SK-N-SH treated with all-trans-retinoic acid at 6 μM for 48 hours (cell line): ENCODE data around the gene SOD1.

Source experiments
- CSRNP3 ChIP-seq: fragments of 250-450 bp; sonication (Bioruptor Pico); IDR thresholded peaks from 2 replicates; pipeline ENCODE4 v1.5.1; 2021; ENCODE audit warnings: mild to moderate bottlenecking, moderate library complexity
- POU6F1 ChIP-seq: fragments of 250-450 bp; sonication (Bioruptor Pico); IDR thresholded peaks from 2 replicates; pipeline ENCODE4 v1.8.0; 2021; ENCODE audit warnings: low read depth, mild to moderate bottlenecking, moderate library complexity, borderline replicate concordance
- RARB ChIP-seq: fragments of 250-450 bp; sonication (Bioruptor Pico); IDR thresholded peaks from 2 replicates; pipeline ENCODE4 v1.8.0; 2021; ENCODE audit warnings: mild to moderate bottlenecking, moderate library complexity
- SNAI2 ChIP-seq: fragments of 250-450 bp; sonication (Bioruptor Pico); IDR thresholded peaks from 2 replicates; pipeline ENCODE4 v1.5.0; 2020; ENCODE audit warnings: mild to moderate bottlenecking, moderate library complexity
- TCF4 ChIP-seq: fragments of 250-450 bp; sonication (Bioruptor Pico); IDR thresholded peaks from 2 replicates; pipeline ENCODE4 v1.8.0; 2021; ENCODE audit warnings: mild to moderate bottlenecking, moderate library complexity, borderline replicate concordance
- TSHZ2 ChIP-seq: fragments of 250-450 bp; sonication (Bioruptor Pico); IDR thresholded peaks from 2 replicates; pipeline ENCODE4 v1.5.0; 2020; ENCODE audit warnings: mild to moderate bottlenecking, moderate library complexity
- ZC3H10 ChIP-seq: fragments of 250-450 bp; sonication (Bioruptor Pico); IDR thresholded peaks from 2 replicates; pipeline ENCODE4 v1.5.1; 2021; ENCODE audit warnings: mild to moderate bottlenecking, moderate library complexity
- ZFP3 ChIP-seq: fragments of 250-450 bp; sonication (Bioruptor Pico); IDR thresholded peaks from 2 replicates; pipeline ENCODE4 v1.5.0; 2020; ENCODE audit warnings: mild to moderate bottlenecking, moderate library complexity
- ZFP30 ChIP-seq: fragments of 450-650 bp; formaldehyde crosslinking; IDR thresholded peaks from 2 replicates; pipeline ENCODE4 v1.5.0; 2022; ENCODE audit warnings: mild to moderate bottlenecking, moderate library complexity
- ZNF70 ChIP-seq: fragments of 450-650 bp; formaldehyde crosslinking; IDR thresholded peaks from 2 replicates; pipeline ENCODE4 v1.5.0; 2020; ENCODE audit warnings: mild to moderate bottlenecking, moderate library complexity
- ZNF8 ChIP-seq: fragments of 450-650 bp; formaldehyde crosslinking; IDR thresholded peaks from 2 replicates; pipeline ENCODE4 v1.5.0; 2020; ENCODE audit warnings: mild to moderate bottlenecking, moderate library complexity
- TF ChIP-seq, protein P1 (sequence below): fragments of 250-450 bp; sonication (Bioruptor Pico); IDR thresholded peaks from 2 replicates; pipeline ENCODE4 v1.8.0; 2020; ENCODE audit warnings: mild to moderate bottlenecking, moderate library complexity, borderline replicate concordance

DNA sequence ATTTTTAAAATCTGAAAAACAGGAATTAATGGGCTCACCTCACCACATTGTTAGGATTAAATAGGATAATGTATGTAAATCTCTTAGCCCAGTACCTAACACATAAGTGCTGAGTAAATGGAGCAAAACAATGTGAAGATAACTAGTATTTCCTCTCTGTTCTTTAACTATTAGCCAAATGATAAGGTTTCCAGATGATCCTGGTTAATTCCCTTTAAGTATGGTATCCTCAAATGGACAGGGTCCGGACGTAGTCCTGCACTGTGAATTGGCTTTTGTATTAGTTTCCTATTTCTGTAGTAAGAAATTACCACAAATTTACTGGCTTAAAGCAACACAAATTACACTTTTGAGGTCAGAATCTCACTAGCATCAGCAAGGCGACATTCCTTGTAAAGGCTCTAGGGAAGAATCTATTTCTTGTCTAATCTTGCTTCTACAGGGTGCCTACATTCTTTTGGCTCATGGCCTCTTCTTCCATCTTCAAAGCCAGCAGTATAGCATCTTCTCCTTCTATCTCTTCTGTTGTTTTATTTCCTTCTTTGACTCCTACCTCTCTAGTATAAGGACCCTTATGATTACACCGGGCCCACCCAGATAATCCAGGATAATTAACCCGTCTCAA is 55.4 kb downstream of the SOD1 start:
- TF ChIP-seq TCF4, result no peak
- TF ChIP-seq RARB (CRISPR knock-in tag), result no peak
- no peak for TF ChIP-seq SNAI2
- TF ChIP-seq, protein P1, sequence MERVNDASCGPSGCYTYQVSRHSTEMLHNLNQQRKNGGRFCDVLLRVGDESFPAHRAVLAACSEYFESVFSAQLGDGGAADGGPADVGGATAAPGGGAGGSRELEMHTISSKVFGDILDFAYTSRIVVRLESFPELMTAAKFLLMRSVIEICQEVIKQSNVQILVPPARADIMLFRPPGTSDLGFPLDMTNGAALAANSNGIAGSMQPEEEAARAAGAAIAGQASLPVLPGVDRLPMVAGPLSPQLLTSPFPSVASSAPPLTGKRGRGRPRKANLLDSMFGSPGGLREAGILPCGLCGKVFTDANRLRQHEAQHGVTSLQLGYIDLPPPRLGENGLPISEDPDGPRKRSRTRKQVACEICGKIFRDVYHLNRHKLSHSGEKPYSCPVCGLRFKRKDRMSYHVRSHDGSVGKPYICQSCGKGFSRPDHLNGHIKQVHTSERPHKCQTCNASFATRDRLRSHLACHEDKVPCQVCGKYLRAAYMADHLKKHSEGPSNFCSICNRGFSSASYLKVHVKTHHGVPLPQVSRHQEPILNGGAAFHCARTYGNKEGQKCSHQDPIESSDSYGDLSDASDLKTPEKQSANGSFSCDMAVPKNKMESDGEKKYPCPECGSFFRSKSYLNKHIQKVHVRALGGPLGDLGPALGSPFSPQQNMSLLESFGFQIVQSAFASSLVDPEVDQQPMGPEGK (CRISPR knock-in tag), result no peak
- TF ChIP-seq ZFP3 (CRISPR knock-in tag), result no peak
- no peak for TF ChIP-seq CSRNP3 (CRISPR knock-in tag)
- no peak for TF ChIP-seq ZNF70 (CRISPR knock-in tag)
- TF ChIP-seq ZNF8 (CRISPR knock-in tag), result no peak
- no peak for TF ChIP-seq POU6F1
- TF ChIP-seq TSHZ2 (CRISPR knock-in tag), result no peak
- no peak for TF ChIP-seq ZC3H10 (CRISPR knock-in tag)
- no peak for TF ChIP-seq ZFP30 (CRISPR knock-in tag)
